HepG2 (cell line): ENCODE results near the gene TOP1. TPM values are rescaled to one million over a fixed set of nuclear protein-coding genes. Genes with fewer than 3 reads are reported as not detected.
A peak's percentile ranks its signal among the peaks of the same experiment; 100 is the strongest.

ENCODE experiments used
- ASH2L ChIP-seq: fragments of 300-600, 200-600 bp; sonication (generic); IDR thresholded peaks from 2 replicates; pipeline ENCODE4 v1.7.0; 2017; ENCODE audit warnings: low read depth, mild to moderate bottlenecking, moderate library complexity, mixed read lengths, low read length; ENCODE audit not compliant: insufficient read length
- CBX1 ChIP-seq: IDR thresholded peaks from one replicate; pipeline ENCODE4 v1.6.1; 2016; ENCODE audit warnings: antibody characterized with exemption, low read depth
- CREB1 ChIP-seq, 2 experiments: fragments of 450-650 bp in 1 of 2; IDR thresholded peaks; 2 replicates each; pipeline ENCODE4 v1.6.1; 2016 to 2017; ENCODE audit warnings: control low read depth in 1 of 2, mild to moderate bottlenecking in 1 of 2, missing compliant biosample characterization in 1 of 2, missing genetic modification characterization in 1 of 2
- CSRNP2 ChIP-seq: sonication (generic); formaldehyde crosslinking; conservative IDR thresholded peaks from 2 replicates; pipeline ENCODE4 v1.8.0; 2022; ENCODE audit warnings: low read depth, missing genetic modification reagents
- EP300 ChIP-seq, 3 experiments: sonication (generic) in 1 of 3; formaldehyde crosslinking in 1 of 3; IDR thresholded peaks; 2 replicates each; pipeline versions ENCODE4 v1.5.1 to v1.6.1; 2011 to 2020; ENCODE audit warnings: low read depth in 2 of 3, low read length in 2 of 3, borderline replicate concordance in 1 of 3, improper control_type of control experiment in 1 of 3, mild to moderate bottlenecking in 1 of 3, missing genetic modification reagents in 1 of 3, moderate library complexity in 1 of 3
- EZH2 ChIP-seq: conservative IDR thresholded peaks from 2 replicates; pipeline ENCODE4 v1.6.1; 2012; ENCODE audit warnings: mild to moderate bottlenecking, low read depth, low read length, moderate library complexity
- HOXA7 ChIP-seq: sonication (generic); formaldehyde crosslinking; IDR thresholded peaks from 2 replicates; pipeline ENCODE4 v1.8.1; 2022; ENCODE audit warnings: mild to moderate bottlenecking, missing genetic modification reagents, moderate library complexity
- JUND ChIP-seq: sonication (generic); formaldehyde crosslinking; IDR thresholded peaks from 2 replicates; pipeline ENCODE4 v1.8.0; 2022; ENCODE audit warnings: mild to moderate bottlenecking, missing genetic modification reagents
- MED8 ChIP-seq: sonication (generic); formaldehyde crosslinking; IDR thresholded peaks from 2 replicates; pipeline ENCODE4 v1.8.1; 2023; ENCODE audit warnings: mild to moderate bottlenecking, missing genetic modification reagents; ENCODE audit not compliant: insufficient replicate concordance
- RAD51 ChIP-seq: fragments of 450-650 bp; IDR thresholded peaks from 2 replicates; pipeline ENCODE4 v1.6.1; 2016; ENCODE audit warnings: borderline replicate concordance
- RARA ChIP-seq: IDR thresholded peaks from 2 replicates; pipeline ENCODE4 v1.6.1; 2016; ENCODE audit warnings: missing genetic modification reagents, missing compliant biosample characterization
- SAP130 ChIP-seq: IDR thresholded peaks from 2 replicates; pipeline ENCODE4 v1.6.1; 2016; ENCODE audit warnings: low read depth
- TIGD3 ChIP-seq: sonication (generic); formaldehyde crosslinking; IDR thresholded peaks from 2 replicates; pipeline ENCODE4 v1.5.1; 2020; ENCODE audit warnings: mild to moderate bottlenecking, missing genetic modification reagents, borderline replicate concordance
- XRCC5 ChIP-seq: fragments of 200-400 bp; formaldehyde crosslinking; optimal IDR thresholded peaks from 2 replicates; pipeline ENCODE3; 2017; ENCODE audit warnings: mild to moderate bottlenecking, low read length
- ZBTB20 ChIP-seq: sonication (generic); formaldehyde crosslinking; IDR thresholded peaks from 2 replicates; pipeline ENCODE4 v1.8.1; 2023; ENCODE audit warnings: missing genetic modification reagents, low read depth, mild to moderate bottlenecking, borderline replicate concordance
- ZFP1 ChIP-seq: IDR thresholded peaks from 2 replicates; pipeline ENCODE4 v1.6.1; 2016
- ZFY ChIP-seq: sonication (generic); formaldehyde crosslinking; IDR thresholded peaks from 2 replicates; pipeline ENCODE4 v1.4.0; 2020; ENCODE audit warnings: missing genetic modification reagents
- ZMAT3 ChIP-seq: sonication (generic); formaldehyde crosslinking; conservative IDR thresholded peaks from 2 replicates; pipeline ENCODE4 v1.7.0; 2021; ENCODE audit warnings: missing genetic modification reagents
- ZNF160 ChIP-seq: sonication (generic); formaldehyde crosslinking; IDR thresholded peaks from 2 replicates; pipeline ENCODE4 v1.8.0; 2022; ENCODE audit warnings: mild to moderate bottlenecking, inconsistent platforms, missing genetic modification reagents
- ZNF20 ChIP-seq: sonication (generic); formaldehyde crosslinking; IDR thresholded peaks from 2 replicates; pipeline ENCODE4 v1.4.0; 2020; ENCODE audit warnings: mild to moderate bottlenecking, moderate library complexity, missing genetic modification reagents
- ZNF337 ChIP-seq: sonication (generic); formaldehyde crosslinking; IDR thresholded peaks from 2 replicates; pipeline ENCODE4 v1.5.1; 2020; ENCODE audit warnings: missing genetic modification reagents, low read depth, mild to moderate bottlenecking, borderline replicate concordance
- ZNF484 ChIP-seq: sonication (generic); formaldehyde crosslinking; IDR thresholded peaks from 2 replicates; pipeline ENCODE4 v1.5.1; 2020; ENCODE audit warnings: mild to moderate bottlenecking, low read depth, missing genetic modification reagents, borderline replicate concordance
- ZNF496 ChIP-seq: sonication (generic); formaldehyde crosslinking; IDR thresholded peaks from 2 replicates; pipeline ENCODE4 v1.8.1; 2023; ENCODE audit warnings: mild to moderate bottlenecking, moderate library complexity, missing genetic modification reagents; ENCODE audit not compliant: insufficient replicate concordance
- ZNF672 ChIP-seq: sonication (generic); formaldehyde crosslinking; IDR thresholded peaks from 2 replicates; pipeline ENCODE4 v1.8.1; 2022; ENCODE audit warnings: missing genetic modification reagents
- ZNF674 ChIP-seq: sonication (generic); formaldehyde crosslinking; IDR thresholded peaks from 2 replicates; pipeline ENCODE4 v1.5.0; 2020; ENCODE audit warnings: low read depth, mild to moderate bottlenecking, missing genetic modification reagents
- ZZZ3 ChIP-seq: sonication (generic); formaldehyde crosslinking; IDR thresholded peaks from 2 replicates; pipeline ENCODE4 v1.4.0; 2020; ENCODE audit warnings: missing genetic modification reagents, mild to moderate bottlenecking, borderline replicate concordance
- polyA plus RNA-seq, 8 experiments: library from polyadenylated mRNA; depleted of rRNA in 3 of 8; stranded (reverse) in 7 of 8; unstranded in 1 of 8; fragments of >200 nt; fragmentation: Illumina TruSeq in 4 of 8; extraction: Trizol in 4 of 8; gene quantifications; 2 replicates each; pipeline versions ENCODE4 v1.2.1 to v1.2.3, GENCODE V29; 2011 to 2016; ENCODE audit warnings: low read depth in 4 of 8, missing spikeins in 1 of 8, mixed read lengths in 1 of 8; ENCODE audit not compliant: insufficient read depth in 1 of 8
- total RNA-seq, 5 experiments: library from RNA; depleted of rRNA; stranded (reverse); fragments of >200 nt; fragmentation: Illumina TruSeq; extraction: Trizol; gene quantifications; 2 replicates each; pipeline ENCODE4 v1.2.3, GENCODE V29; 2016; ENCODE audit warnings: low read depth in 1 of 5
- TF ChIP-seq, protein P1 (sequence below): sonication (generic); formaldehyde crosslinking; conservative IDR thresholded peaks from 2 replicates; pipeline ENCODE4 v1.5.0; 2020; ENCODE audit warnings: missing genetic modification reagents

Gene TOP1
- total and polyA plus RNA-seq, 2 of the 13 experiments (the other 11 are each of a cell fraction or from before 2014, with no cell fraction given), result 10.2 to 19.4 TPM

GRCh38 chr20:41110930-41111577, 82.4 kb downstream of the TOP1 start (continued):
- TF ChIP-seq CSRNP2, result no peak
- TF ChIP-seq ZFY (CRISPR knock-in tag), result no peak
- peak; percentile 90 for TF ChIP-seq JUND (CRISPR knock-in tag)
- peak; percentile 68 for TF ChIP-seq ASH2L
- TF ChIP-seq RARA (CRISPR knock-in tag), result 0 out of 2 replicates have a peak, but pooled peaks have one; percentile 48
- no peak for TF ChIP-seq ZNF674
- TF ChIP-seq CBX1, result no peak
- TF ChIP-seq ZNF496 (CRISPR knock-in tag), result no peak
- TF ChIP-seq, protein P1, sequence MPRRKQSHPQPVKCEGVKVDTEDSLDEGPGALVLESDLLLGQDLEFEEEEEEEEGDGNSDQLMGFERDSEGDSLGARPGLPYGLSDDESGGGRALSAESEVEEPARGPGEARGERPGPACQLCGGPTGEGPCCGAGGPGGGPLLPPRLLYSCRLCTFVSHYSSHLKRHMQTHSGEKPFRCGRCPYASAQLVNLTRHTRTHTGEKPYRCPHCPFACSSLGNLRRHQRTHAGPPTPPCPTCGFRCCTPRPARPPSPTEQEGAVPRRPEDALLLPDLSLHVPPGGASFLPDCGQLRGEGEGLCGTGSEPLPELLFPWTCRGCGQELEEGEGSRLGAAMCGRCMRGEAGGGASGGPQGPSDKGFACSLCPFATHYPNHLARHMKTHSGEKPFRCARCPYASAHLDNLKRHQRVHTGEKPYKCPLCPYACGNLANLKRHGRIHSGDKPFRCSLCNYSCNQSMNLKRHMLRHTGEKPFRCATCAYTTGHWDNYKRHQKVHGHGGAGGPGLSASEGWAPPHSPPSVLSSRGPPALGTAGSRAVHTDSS, result no peak
- no peak for TF ChIP-seq HOXA7
- no peak for TF ChIP-seq ZNF672 (CRISPR knock-in tag)
- no peak for TF ChIP-seq ZFP1 (CRISPR knock-in tag)
- TF ChIP-seq MED8 (CRISPR knock-in tag), result peak; percentile 50
- no peak for TF ChIP-seq TIGD3 (CRISPR knock-in tag)
- no peak for TF ChIP-seq ZZZ3 (CRISPR knock-in tag)
- peak; percentile 40 to 62; a peak in 1 of 4 replicates for TF ChIP-seq EP300 (IDR thresholded peaks at IDR 0.05; ENCODE audit: low read depth in 2 of 2, low read length in 2 of 2)
- peak; percentile 68 for TF ChIP-seq EP300 (CRISPR knock-in tag; IDR thresholded peaks at IDR 0.05; ENCODE audit: borderline replicate concordance)
- TF ChIP-seq ZMAT3, result no peak
- TF ChIP-seq ZBTB20 (CRISPR knock-in tag), result no peak
- TF ChIP-seq ZNF484 (CRISPR knock-in tag), result no peak
- no peak for TF ChIP-seq EZH2
- no peak for TF ChIP-seq ZNF20 (CRISPR knock-in tag)
- TF ChIP-seq CREB1 (IDR thresholded peaks at IDR 0.05), result no peak
- peak; percentile 58 for TF ChIP-seq CREB1 (CRISPR knock-in tag; IDR thresholded peaks at IDR 0.05)
- TF ChIP-seq ZNF337 (CRISPR knock-in tag), result no peak
- TF ChIP-seq XRCC5, result peak; percentile 48
- TF ChIP-seq SAP130, result peak; percentile 75
- TF ChIP-seq RAD51, result no peak
- TF ChIP-seq ZNF160 (CRISPR knock-in tag), result no peak
